Activated T-cell treated with anti-CD3 and anti-CD28 coated beads for 4 hours (primary cell): ENCODE data around the gene GCNA.
"Not testable (repeated sequence)": the region's sequence is repeated elsewhere in the genome, so short reads cannot be mapped to it uniquely, and the experiment has no call there.

Source experiments
- DNase-seq: peaks from one replicate; pipeline ENCODE4 v3.0.0-alpha.2; 2020

GCNA gene

DNA sequence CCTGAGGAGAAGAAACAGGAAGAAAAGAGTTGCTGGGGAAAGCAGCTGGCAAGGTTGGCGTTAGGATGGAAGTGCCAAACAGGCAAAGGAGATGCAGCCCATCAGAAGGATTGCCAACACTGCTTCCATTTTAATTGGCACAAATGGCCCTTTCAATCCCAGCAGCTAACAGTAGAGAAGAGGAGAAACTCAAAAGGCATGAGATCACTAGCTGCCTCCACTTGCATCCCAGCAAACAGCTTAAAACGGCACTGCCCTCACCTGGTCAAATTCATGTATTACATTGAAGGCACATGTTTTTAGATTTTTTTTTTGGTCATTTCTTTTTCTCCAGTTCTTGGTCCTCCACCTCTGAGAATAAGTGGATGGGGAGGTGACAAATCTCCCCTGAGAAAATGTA, 74.2 kb downstream of the GCNA start:
- peak; percentile 50 for DNase-seq

DNA sequence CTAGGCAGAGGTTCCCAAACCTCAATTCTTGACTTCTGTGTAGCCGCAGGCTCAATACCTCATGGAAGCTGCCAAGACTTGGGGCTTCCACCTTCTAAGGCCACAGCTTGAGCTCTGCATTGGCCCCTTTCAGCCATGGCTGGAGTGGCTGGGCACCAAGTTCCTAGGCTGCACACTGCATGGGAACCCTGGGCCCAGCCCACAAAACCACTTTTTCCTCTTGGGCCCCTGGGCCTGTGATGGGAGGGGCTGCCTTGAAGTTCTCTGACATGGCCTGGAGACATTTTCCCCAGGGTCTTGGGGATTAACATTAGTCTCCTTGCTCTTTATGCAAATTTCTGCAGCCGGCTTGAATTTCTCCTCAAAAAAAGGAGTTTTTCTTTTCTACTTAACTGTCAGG, 75.1 kb downstream of the GCNA start:
- no peak for DNase-seq

DNA sequence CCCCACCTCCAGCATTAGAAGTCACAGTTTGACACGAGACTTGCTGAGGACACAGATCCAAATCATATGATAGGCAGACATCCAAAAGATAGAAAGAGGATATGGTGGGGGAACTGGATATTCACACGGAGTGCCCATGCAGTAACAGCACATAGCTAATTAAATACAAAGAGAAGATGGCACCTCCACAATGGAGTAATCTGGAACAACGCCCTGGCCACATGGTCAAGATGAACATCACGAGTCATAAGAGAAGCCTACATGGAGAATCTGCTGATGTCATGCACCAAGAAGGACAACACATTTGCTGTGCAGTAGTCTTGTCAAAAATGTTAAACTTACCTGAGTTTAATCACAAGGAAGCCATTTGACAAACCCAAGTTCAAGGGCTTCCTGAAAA, 79.0 kb downstream of the GCNA start:
- DNase-seq: no peak

DNA sequence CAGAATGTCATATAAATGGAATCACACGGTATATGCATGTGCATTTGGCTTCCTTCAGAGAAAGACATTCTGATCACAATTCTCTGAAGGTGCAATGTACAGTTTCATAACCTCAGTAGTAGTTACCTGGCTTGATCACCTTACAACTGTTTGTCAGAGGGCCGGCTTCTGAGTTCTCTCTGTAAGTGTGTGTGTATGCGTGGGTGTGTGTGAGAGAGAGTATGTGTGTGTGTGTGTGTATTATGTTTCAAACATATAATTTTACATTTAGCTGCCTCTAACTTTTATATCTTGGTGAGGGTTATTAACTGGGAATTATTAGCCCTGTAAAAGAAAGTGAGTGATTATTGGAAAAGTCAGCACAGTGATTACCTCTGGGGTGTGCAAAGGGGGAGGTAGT, 81.1 kb downstream of the GCNA start:
- DNase-seq: no peak

DNA sequence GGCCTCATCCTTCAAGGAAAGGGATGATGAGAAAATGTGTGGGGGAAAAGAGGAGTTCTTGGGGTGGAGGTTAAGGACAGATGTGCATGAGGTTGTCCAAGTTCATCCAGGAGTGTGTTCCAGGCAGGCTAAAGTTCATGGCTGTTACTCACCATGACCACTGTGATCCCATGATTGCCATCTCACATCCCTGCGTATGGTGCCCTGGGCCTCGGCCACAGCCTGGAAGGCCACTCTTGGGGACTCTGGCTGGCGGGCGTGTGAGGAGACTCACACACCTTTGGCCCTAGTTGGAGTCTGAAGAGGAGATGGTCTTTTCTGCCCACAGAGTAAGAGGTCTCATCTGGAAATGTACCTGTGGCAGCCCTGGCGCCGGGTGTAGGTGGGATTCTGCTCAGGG, 81.7 kb downstream of the GCNA start:
- DNase-seq: no peak

DNA sequence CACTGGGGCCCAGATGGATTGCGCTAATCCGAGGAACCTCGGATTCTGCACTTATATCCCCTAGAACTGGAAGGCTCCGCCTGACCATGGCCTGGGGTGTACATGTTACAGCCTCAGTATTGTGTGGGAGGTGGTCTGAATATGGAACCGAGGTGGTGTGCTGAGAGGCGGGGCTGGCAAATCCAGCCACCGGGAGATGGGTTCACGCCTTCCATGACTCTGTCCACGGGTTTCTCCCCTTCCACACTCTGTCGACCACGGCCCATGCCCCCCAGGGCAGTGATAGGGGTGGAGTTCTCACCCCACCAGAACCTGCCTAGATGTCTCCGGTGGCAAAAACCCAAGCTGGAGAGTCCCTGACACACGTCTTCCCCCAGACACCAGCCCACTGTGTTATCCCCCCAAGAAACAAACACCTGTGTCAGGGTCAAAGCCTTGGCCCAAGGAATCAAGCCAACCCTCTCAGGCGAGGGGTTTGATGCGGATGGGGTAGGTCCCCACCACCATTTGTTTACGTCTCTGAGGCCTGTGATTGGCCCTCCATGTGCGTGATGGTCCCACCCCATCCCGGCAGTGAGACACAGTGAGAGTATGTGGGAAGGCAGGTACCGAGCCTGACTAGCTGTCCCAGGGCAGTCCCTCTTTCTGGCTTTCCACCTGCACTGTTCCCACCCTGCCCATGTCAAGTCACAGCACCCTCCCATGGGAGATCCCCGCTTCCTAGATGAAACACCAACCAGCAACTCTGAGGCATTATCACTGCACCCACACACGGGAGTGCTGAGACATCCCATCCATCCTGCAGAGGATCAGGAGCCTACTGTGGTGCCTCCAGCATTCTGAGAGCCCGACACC, 82.6 kb downstream of the GCNA start:
- DNase-seq: no peak

DNA sequence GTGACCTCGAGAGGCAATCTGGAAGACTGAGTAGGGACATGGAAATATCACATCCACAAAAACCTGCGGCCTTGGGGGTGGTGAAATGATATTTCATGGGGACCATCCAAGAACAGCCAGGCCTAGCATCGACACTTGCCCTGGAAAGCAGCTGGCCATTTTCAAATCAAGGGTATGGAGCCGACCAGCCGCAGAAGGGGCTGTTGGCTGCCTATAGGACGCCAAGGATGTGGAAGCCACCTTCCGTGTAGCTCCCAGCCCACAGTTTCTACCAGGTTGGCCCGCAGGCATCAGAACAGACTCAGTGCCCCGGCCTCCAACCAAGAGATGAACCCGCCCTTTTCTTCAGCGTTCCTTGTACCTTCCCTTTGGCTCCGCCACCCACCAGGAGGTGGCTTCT, 83.7 kb downstream of the GCNA start:
- DNase-seq: no peak

DNA sequence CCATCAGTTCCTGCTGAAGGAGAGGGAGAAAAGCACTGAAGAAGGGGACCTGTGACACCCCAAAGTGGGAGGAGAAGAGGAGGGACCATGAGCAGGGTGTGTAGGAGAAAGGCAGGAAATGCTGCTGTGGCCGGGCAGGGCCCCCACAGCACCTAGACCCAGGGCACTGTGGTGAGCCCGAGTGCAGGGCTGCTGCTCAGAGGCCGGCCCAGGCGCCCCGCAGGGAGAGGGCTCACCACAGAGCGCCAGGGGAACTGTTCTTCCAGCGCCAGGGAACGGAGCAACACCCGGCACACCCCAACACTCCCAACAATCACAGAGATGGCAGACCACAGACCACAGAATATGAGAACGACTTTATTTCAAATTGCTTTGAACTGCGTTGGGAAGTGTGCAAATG, 84.4 kb downstream of the GCNA start:
- DNase-seq: not testable (repeated sequence)
